Peyer's patch (tissue), 4 donors: ENCODE data around the gene KISS1R.

ENCODE experiments used
- CTCF ChIP-seq, 6 experiments: fragments of 450-650 bp in 4 of 6; fragments of 200-600 bp in 2 of 6; sonication (generic) in 1 of 6; IDR thresholded peaks; one replicate each; pipeline ENCODE4 v1.5.1; 2017 to 2019; ENCODE audit warnings: antibody characterized with exemption in 6 of 6, mild to moderate bottlenecking in 3 of 6, moderate library complexity in 1 of 6
- POLR2A ChIP-seq, 2 donors: fragments of 450-650 bp; IDR thresholded peaks; one replicate each; pipeline ENCODE4 v1.5.1; 2017; ENCODE audit warnings: antibody characterized with exemption in 2 of 2, mild to moderate bottlenecking in 2 of 2, moderate library complexity in 2 of 2

- TF ChIP-seq POLR2A (IDR thresholded peaks at IDR 0.05) (peak; percentile 79 to 91), CTCF (IDR thresholded peaks at IDR 0.05) (no peak)
These were observed 24.0 kb upstream of the KISS1R start, which contains the start of the genes MED16 and RNU6-9 for GRCh38 chr19:892894-893689.
